D721Med (cell line): Measurements from ENCODE around the gene SAT1.

ENCODE experiments used
- DNase-seq: peaks from one replicate; pipeline ENCODE4 v3.0.0; 2011; ENCODE audit warnings: low spot score; ENCODE audit not compliant: insufficient read length
- FAIRE-seq: peaks from 2 replicates; lab custom pipeline; 2011; peaks lifted over from hg19 to GRCh38; lab: Jason Lieb, UNC
- TF ChIP-seq, protein P1 (sequence below): IDR thresholded peaks from 2 replicates; pipeline ENCODE4 v1.5.1; 2012; ENCODE audit warnings: mild to moderate bottlenecking, control low read depth; ENCODE audit not compliant: insufficient read depth; ENCODE audit errors: missing control alignments

The SAT1 gene

DNA sequence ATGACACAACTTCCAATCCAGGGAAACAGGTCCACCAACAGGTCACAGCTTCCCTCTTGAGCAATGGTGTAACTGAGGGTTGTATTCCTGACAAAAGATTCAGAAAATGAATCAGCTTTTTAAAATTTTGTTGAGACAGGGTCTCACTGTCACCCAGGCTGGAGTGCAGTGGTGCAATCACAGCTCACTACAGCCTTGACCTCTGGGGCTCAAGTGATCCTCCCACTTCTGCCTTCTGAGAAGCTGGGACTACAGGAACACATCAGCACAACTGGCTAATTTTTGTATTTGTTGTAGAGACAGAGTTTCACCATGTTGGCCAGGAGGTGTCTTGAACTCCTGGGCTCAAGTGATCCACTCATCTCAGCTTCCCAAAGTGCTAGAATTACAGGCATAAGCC is 43.7 kb downstream of the SAT1 start:
- DNase-seq, result no peak
- FAIRE-seq, result no peak
- TF ChIP-seq, protein P1, sequence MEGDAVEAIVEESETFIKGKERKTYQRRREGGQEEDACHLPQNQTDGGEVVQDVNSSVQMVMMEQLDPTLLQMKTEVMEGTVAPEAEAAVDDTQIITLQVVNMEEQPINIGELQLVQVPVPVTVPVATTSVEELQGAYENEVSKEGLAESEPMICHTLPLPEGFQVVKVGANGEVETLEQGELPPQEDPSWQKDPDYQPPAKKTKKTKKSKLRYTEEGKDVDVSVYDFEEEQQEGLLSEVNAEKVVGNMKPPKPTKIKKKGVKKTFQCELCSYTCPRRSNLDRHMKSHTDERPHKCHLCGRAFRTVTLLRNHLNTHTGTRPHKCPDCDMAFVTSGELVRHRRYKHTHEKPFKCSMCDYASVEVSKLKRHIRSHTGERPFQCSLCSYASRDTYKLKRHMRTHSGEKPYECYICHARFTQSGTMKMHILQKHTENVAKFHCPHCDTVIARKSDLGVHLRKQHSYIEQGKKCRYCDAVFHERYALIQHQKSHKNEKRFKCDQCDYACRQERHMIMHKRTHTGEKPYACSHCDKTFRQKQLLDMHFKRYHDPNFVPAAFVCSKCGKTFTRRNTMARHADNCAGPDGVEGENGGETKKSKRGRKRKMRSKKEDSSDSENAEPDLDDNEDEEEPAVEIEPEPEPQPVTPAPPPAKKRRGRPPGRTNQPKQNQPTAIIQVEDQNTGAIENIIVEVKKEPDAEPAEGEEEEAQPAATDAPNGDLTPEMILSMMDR, result no peak

DNA sequence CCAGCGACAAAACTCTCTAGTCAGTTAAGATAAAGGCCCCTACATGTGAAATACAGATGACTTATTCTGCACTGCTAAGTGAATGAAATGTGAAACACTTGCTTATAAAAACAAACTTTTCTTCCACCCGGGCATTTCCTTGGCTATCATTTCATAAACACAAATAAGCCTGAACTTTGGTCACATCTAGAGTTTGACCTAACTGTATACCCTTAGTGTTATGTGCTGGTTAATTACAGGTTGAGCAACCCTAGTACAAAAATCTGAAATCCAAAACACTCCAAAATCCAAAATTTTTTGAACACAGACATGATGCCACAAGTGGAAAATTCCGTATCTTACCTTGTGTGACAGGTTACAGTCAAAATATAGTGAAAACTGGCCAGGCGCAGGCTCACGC is 45.9 kb downstream of the SAT1 start:
- FAIRE-seq, result no peak

DNA sequence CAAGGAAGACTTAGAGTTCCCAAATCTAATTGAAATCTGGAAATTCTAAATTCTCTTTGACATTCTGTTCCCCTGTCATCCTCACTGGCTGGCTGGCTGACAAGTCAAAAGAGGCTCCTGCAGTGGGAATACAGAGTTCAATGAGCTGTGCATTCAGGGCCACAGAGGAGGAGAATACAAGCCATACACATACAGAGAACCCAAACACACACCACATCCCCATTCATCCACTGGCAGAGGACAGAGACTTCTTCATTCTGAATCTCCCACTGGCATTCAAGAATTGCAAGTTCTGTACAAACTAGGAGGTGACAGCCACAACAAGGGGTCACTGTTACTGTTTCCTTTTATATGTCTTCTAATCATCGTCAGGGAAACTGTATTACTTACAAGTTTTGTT is 49.7 kb downstream of the SAT1 start:
- FAIRE-seq (no peak), DNase-seq (no peak)
- TF ChIP-seq, protein P1, result no peak

More for the DNA sequence above, 45.9 kb downstream of the SAT1 start:
- no peak for DNase-seq
- TF ChIP-seq, protein P1, result no peak
